HEK293 (cell line): ENCODE measurements around the gene GPR146.

Source experiments
- CTCF ChIP-seq: fragments of 450-650 bp; formaldehyde crosslinking; IDR thresholded peaks from 2 replicates; pipeline ENCODE4 v1.5.1; 2016; ENCODE audit warnings: missing biosample characterization, missing genetic modification characterization
- HOXA7 ChIP-seq: sonication (generic); formaldehyde crosslinking; IDR thresholded peaks from 2 replicates; pipeline ENCODE4 v1.8.1; 2022; ENCODE audit warnings: missing genetic modification reagents, borderline replicate concordance
- SCRT1 ChIP-seq: fragments of 450-650 bp; formaldehyde crosslinking; IDR thresholded peaks from 2 replicates; pipeline ENCODE4 v1.5.1; 2016; ENCODE audit warnings: missing biosample characterization, missing genetic modification characterization, borderline replicate concordance
- SP2 ChIP-seq: fragments of 450-650 bp; formaldehyde crosslinking; IDR thresholded peaks from 2 replicates; pipeline ENCODE4 v1.5.1; 2016; ENCODE audit warnings: missing biosample characterization, missing genetic modification characterization
- ZBTB20 ChIP-seq: fragments of 450-650 bp; formaldehyde crosslinking; IDR thresholded peaks from 2 replicates; pipeline ENCODE4 v1.5.1; 2016; ENCODE audit warnings: missing biosample characterization, missing genetic modification characterization
- ZNF132 ChIP-seq: fragments of 450-650 bp; formaldehyde crosslinking; IDR thresholded peaks from 2 replicates; pipeline ENCODE4 v1.5.1; 2017; ENCODE audit warnings: missing biosample characterization, missing genetic modification characterization, borderline replicate concordance
- ZNF274 ChIP-seq, 2 experiments: fragments of 200-500 bp in 1 of 2; fragments of 450-650 bp in 1 of 2; sonication (Bioruptor generic) in 1 of 2; formaldehyde crosslinking in 1 of 2; IDR thresholded peaks; 2 replicates each; pipeline versions ENCODE4 v1.5.1 to v1.6.1; 2014 to 2016; ENCODE audit warnings: borderline replicate concordance in 1 of 2, inconsistent platforms in 1 of 2, low read length in 1 of 2, missing biosample characterization in 1 of 2, missing genetic modification characterization in 1 of 2
- ZNF623 ChIP-seq: fragments of 450-650 bp; formaldehyde crosslinking; IDR thresholded peaks from 2 replicates; pipeline ENCODE4 v1.5.1; 2016; ENCODE audit warnings: missing biosample characterization, missing genetic modification characterization
- ZSCAN23 ChIP-seq: fragments of 450-650 bp; formaldehyde crosslinking; IDR thresholded peaks from 2 replicates; pipeline ENCODE4 v1.5.1; 2016; ENCODE audit warnings: missing biosample characterization, missing genetic modification characterization

GRCh38 chr7:1021931-1022330 is 22.4 kb upstream of the GPR146 start:
- TF ChIP-seq ZNF274 (IDR thresholded peaks at IDR 0.05; ENCODE audit: low read length) = no peak
- TF ChIP-seq ZNF274 (tag by site-specific recombination; IDR thresholded peaks at IDR 0.05; ENCODE audit: borderline replicate concordance) = no peak
- no peak for TF ChIP-seq CTCF (tag by site-specific recombination)
- TF ChIP-seq SP2 (tag by site-specific recombination) = no peak
- no peak for TF ChIP-seq HOXA7 (CRISPR knock-in tag)
- no peak for TF ChIP-seq ZNF623 (tag by site-specific recombination)
- no peak for TF ChIP-seq SCRT1 (tag by site-specific recombination)
- no peak for TF ChIP-seq ZSCAN23
- TF ChIP-seq ZBTB20 = no peak
- no peak for TF ChIP-seq ZNF132
